ENCODE measurements around the gene DGAT2L6. TPM values are rescaled to one million over a fixed set of nuclear protein-coding genes. Genes with fewer than 3 reads are reported as not detected.

The DGAT2L6 gene
- total and polyA plus RNA-seq, 2 experiments from 2014 or later = not detected

DNA sequence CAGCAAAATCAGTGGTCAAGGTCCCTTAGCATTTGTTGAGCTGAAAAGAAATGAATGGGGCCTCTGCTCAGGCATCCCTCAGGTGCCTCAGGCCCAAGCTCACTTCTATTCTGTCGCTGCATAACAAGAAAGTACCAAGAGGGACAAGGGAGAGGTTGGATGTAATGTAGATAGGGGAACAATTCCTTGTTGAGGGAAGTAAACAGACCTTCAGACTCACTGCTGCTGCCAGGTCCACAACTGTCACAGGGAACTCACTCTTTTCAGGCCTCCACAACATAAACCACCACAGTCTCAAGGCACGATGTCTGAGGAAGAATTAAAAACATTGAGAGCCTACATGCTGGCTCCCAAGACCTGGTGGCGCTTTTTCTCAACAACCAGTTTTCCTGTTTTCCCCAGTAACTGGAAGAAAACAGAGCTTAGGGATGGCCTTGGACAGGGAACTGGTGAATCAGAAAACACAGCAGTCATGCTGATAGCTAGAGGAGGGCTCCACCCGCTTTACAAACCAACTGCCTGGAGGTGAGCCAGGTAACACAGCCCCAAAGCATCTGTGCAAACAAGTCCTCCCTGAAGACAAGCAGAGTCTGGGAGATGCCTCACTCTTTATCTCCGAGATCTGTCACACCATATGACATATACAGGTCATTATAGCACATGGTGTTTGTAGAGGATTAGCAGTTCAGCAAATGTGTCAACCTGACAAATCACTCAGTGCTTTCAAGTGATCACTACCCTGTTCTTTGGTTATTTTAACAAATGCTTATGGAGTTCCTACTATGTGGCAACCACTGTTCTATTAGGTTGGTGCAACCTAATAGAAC lies 42.9 kb downstream of the DGAT2L6 start:
- no peaks in the 10 kb centered on the region for H4K20me1 ChIP-seq (replicated peaks; ENCODE audit: insufficient read depth)
- H3K4me3 ChIP-seq = no peak overlapping the region
- ATAC-seq (no peak), DNase-seq (ENCODE audit: low spot score) (no peak)
- Mint-ChIP-seq H3K27me3 (ENCODE audit: insufficient read depth, low read depth, poor library complexity) (peaks cover 3% of the 10 kb centered on the region), H3K27ac (no peak overlapping the region), H3K4me1 (no peaks in the 10 kb centered on the region), H3K36me3 (ENCODE audit: low read depth) (peaks cover 6% of the 10 kb centered on the region; the same call in 1 of the 3 replicates), H3K9me3 (peaks cover 13% of the 10 kb centered on the region), H3K4me3 (no peak overlapping the region)
- H3K27ac ChIP-seq (ENCODE audit: low read depth) = no peak overlapping the region
- no peak overlapping the region for H3K4me2 ChIP-seq
- TF ChIP-seq, protein P1, sequence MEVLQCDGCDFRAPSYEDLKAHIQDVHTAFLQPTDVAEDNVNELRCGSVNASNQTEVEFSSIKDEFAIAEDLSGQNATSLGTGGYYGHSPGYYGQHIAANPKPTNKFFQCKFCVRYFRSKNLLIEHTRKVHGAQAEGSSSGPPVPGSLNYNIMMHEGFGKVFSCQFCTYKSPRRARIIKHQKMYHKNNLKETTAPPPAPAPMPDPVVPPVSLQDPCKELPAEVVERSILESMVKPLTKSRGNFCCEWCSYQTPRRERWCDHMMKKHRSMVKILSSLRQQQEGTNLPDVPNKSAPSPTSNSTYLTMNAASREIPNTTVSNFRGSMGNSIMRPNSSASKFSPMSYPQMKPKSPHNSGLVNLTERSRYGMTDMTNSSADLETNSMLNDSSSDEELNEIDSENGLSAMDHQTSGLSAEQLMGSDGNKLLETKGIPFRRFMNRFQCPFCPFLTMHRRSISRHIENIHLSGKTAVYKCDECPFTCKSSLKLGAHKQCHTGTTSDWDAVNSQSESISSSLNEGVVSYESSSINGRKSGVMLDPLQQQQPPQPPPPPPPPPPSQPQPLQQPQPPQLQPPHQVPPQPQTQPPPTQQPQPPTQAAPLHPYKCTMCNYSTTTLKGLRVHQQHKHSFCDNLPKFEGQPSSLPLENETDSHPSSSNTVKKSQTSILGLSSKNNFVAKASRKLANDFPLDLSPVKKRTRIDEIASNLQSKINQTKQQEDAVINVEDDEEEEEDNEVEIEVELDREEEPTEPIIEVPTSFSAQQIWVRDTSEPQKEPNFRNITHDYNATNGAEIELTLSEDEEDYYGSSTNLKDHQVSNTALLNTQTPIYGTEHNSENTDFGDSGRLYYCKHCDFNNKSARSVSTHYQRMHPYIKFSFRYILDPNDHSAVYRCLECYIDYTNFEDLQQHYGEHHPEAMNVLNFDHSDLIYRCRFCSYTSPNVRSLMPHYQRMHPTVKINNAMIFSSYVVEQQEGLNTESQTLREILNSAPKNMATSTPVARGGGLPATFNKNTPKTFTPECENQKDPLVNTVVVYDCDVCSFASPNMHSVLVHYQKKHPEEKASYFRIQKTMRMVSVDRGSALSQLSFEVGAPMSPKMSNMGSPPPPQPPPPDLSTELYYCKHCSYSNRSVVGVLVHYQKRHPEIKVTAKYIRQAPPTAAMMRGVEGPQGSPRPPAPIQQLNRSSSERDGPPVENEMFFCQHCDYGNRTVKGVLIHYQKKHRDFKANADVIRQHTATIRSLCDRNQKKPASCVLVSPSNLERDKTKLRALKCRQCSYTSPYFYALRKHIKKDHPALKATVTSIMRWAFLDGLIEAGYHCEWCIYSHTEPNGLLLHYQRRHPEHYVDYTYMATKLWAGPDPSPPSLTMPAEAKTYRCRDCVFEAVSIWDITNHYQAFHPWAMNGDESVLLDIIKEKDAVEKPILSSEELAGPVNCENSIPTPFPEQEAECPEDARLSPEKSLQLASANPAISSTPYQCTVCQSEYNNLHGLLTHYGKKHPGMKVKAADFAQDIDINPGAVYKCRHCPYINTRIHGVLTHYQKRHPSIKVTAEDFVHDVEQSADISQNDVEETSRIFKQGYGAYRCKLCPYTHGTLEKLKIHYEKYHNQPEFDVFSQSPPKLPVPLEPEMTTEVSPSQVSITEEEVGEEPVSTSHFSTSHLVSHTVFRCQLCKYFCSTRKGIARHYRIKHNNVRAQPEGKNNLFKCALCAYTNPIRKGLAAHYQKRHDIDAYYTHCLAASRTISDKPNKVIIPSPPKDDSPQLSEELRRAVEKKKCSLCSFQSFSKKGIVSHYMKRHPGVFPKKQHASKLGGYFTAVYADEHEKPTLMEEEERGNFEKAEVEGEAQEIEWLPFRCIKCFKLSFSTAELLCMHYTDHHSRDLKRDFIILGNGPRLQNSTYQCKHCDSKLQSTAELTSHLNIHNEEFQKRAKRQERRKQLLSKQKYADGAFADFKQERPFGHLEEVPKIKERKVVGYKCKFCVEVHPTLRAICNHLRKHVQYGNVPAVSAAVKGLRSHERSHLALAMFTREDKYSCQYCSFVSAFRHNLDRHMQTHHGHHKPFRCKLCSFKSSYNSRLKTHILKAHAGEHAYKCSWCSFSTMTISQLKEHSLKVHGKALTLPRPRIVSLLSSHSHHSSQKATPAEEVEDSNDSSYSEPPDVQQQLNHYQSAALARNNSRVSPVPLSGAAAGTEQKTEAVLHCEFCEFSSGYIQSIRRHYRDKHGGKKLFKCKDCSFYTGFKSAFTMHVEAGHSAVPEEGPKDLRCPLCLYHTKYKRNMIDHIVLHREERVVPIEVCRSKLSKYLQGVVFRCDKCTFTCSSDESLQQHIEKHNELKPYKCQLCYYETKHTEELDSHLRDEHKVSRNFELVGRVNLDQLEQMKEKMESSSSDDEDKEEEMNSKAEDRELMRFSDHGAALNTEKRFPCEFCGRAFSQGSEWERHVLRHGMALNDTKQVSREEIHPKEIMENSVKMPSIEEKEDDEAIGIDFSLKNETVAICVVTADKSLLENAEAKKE (CRISPR knock-in tag; IDR thresholded peaks at IDR 0.05) = no peak
- no peak for TF ChIP-seq JUNB (IDR thresholded peaks at IDR 0.05; ENCODE audit: unreplicated experiment)
- no peak for TF ChIP-seq EZH2phosphoT487 (IDR thresholded peaks at IDR 0.05; ENCODE audit: unreplicated experiment)
- TF ChIP-seq POLR2AphosphoS5 (IDR thresholded peaks at IDR 0.05; ENCODE audit: low read depth) = no peak
- TF ChIP-seq ZNF331 (CRISPR knock-in tag; IDR thresholded peaks at IDR 0.05; ENCODE audit: low read depth) = no peak
- TF ChIP-seq ZNF114 (CRISPR knock-in tag; IDR thresholded peaks at IDR 0.05) = no peak
- TF ChIP-seq CREB1 (CRISPR knock-in tag; IDR thresholded peaks at IDR 0.05; ENCODE audit: low read depth) = no peak
- TF ChIP-seq, protein P2, sequence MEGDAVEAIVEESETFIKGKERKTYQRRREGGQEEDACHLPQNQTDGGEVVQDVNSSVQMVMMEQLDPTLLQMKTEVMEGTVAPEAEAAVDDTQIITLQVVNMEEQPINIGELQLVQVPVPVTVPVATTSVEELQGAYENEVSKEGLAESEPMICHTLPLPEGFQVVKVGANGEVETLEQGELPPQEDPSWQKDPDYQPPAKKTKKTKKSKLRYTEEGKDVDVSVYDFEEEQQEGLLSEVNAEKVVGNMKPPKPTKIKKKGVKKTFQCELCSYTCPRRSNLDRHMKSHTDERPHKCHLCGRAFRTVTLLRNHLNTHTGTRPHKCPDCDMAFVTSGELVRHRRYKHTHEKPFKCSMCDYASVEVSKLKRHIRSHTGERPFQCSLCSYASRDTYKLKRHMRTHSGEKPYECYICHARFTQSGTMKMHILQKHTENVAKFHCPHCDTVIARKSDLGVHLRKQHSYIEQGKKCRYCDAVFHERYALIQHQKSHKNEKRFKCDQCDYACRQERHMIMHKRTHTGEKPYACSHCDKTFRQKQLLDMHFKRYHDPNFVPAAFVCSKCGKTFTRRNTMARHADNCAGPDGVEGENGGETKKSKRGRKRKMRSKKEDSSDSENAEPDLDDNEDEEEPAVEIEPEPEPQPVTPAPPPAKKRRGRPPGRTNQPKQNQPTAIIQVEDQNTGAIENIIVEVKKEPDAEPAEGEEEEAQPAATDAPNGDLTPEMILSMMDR (conservative IDR thresholded peaks at IDR 0.05; ENCODE audit: low read depth in 2 of 2) = no peak
- no peak for TF ChIP-seq EZH2 (IDR thresholded peaks at IDR 0.05; ENCODE audit: low read depth, unreplicated experiment)
- TF ChIP-seq, protein P3, sequence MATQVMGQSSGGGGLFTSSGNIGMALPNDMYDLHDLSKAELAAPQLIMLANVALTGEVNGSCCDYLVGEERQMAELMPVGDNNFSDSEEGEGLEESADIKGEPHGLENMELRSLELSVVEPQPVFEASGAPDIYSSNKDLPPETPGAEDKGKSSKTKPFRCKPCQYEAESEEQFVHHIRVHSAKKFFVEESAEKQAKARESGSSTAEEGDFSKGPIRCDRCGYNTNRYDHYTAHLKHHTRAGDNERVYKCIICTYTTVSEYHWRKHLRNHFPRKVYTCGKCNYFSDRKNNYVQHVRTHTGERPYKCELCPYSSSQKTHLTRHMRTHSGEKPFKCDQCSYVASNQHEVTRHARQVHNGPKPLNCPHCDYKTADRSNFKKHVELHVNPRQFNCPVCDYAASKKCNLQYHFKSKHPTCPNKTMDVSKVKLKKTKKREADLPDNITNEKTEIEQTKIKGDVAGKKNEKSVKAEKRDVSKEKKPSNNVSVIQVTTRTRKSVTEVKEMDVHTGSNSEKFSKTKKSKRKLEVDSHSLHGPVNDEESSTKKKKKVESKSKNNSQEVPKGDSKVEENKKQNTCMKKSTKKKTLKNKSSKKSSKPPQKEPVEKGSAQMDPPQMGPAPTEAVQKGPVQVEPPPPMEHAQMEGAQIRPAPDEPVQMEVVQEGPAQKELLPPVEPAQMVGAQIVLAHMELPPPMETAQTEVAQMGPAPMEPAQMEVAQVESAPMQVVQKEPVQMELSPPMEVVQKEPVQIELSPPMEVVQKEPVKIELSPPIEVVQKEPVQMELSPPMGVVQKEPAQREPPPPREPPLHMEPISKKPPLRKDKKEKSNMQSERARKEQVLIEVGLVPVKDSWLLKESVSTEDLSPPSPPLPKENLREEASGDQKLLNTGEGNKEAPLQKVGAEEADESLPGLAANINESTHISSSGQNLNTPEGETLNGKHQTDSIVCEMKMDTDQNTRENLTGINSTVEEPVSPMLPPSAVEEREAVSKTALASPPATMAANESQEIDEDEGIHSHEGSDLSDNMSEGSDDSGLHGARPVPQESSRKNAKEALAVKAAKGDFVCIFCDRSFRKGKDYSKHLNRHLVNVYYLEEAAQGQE (IDR thresholded peaks at IDR 0.05; ENCODE audit: unreplicated experiment) = no peak
- no peak for TF ChIP-seq NANOG (IDR thresholded peaks at IDR 0.05; ENCODE audit: borderline replicate concordance)
- TF ChIP-seq ETS1 (IDR thresholded peaks at IDR 0.05) = no peak
- TF ChIP-seq STAT1 (IDR thresholded peaks at IDR 0.05; ENCODE audit: unreplicated experiment) = no peak
- no peaks in the 10 kb centered on the region for H3K9me2 ChIP-seq (ENCODE audit: insufficient read depth)
- no peak overlapping the region for H2AFZ ChIP-seq
- H3K4me1 ChIP-seq (ENCODE audit: insufficient read depth) = no peaks in the 10 kb centered on the region
- no peaks in the 10 kb centered on the region for H3K27me3 ChIP-seq (ENCODE audit: insufficient read depth)
- no peaks in the 10 kb centered on the region for H3K36me3 ChIP-seq (ENCODE audit: insufficient read depth)
- no peaks in the 10 kb centered on the region for H3F3A ChIP-seq (replicated peaks; ENCODE audit: low read depth)
- H3K79me2 ChIP-seq (replicated peaks; ENCODE audit: insufficient read depth) = no peaks in the 10 kb centered on the region

All from GM23338 (cell line).